NCI-H345 treated with DMSO at 0.1 percent for 48 hours (cell line): Measurements from ENCODE around the gene OPCML.
A peak's percentile ranks its signal among the peaks of the same experiment; 100 is the strongest.

Source experiments
- DNase-seq: peaks from one replicate; lab custom pipeline; 2025; ENCODE audit not compliant: unreplicated experiment; lab: John Stamatoyannopoulos, UW

OPCML gene

GRCh38 chr11:132999031-132999430 lies 533.3 kb downstream of the OPCML start:
- DNase-seq = no peak

DNA sequence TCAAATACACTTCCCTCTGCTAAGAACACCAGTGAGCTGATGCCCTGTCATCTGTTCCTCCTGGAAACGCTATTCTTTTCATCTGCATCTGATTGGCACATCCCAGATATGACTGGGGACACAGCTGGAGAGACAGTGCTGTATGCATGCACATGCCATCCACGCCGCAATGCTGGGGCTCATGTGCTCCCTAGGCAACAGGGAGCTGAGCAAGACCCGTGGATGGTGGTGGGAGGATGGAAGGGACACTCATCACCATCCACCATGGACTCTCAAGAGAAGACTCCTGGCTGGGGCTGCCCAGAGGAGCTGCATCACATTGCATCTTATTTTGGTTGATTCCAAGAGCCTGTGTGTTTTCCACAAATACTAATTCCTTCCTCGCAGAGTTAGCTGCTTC lies 534.9 kb downstream of the OPCML start:
- DNase-seq = no peak

DNA sequence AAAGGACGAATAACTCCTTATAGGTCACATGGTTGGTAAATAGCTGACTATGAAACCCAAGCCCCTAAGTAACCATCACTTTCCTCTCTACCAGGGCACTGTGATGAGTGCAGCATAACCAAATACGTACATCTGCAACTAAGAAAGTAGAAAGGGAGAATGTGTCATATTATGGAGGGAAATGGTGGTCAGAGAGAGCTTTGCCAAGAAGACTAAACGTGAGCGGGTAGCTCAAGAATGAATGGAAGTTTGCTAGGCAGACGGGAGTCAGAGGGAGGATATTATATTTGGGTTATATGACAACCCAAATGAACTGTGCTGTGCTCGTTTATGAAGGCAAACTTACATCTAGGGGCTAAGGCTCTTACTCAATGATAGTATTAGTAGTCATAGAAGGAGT lies 537.3 kb downstream of the OPCML start:
- DNase-seq = no peak

GRCh38 chr11:132993991-132994502 lies 538.3 kb downstream of the OPCML start:
- DNase-seq = peak; percentile 42

DNA sequence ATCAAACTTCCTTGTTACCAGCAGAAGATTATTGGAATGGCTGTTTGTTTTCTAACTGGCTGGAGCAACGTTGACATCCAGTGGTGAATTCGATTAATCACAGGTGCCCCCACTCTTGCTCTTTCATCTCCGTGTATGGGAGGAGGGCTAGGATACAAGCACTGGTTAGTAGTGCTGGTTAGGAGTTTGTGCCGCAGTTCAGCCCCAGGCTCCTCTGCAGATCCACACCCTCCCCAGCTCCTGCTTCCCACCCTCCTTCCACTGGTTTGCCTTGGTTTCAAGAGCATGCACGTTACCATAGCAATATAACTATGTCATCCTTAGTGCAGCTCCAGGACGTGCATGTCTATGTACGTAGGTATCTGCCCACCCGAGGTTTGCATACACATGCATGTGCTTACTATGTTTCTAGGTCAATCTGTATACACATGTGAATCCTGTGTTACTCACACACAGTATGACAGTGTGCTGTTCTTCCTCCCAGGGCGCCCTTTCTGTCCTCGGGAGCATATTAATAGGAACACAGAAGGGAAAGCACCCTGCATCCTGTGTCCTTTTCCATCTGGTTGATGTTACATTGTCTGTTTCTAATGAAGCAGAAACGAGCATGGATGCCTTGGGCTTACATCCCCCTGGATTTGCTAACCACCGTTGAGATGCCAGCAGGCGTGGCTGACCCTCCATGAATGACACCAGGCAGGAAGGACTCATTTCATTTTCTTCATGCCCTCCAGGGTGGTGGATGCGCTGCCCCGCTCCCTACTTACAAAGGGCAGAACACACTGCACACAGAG lies 539.3 kb downstream of the OPCML start:
- peak; percentile 18 for DNase-seq

DNA sequence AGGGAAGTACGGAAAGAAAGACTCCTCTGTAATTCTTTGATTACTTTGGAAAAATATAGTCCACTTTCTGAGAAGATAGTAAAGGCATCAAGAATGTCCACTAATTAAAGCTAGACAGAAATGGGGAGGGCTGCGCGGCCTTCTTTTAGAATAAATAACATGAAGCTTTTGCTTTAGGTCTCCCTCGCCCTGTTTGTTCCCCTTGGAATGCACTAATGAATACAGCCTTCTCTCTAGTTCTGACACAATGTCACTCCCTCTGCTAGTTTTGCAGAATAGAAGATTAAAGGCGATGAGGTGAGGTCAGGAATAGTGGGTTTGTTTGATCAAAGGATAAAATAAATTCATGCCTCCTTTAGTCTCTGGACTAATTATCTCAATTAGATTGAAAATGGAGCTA lies 543.9 kb downstream of the OPCML start:
- DNase-seq = no peak

- DNase-seq = no peak
Observed at GRCh38 chr11:132987936-132988335, 544.4 kb downstream of the OPCML start.

DNA sequence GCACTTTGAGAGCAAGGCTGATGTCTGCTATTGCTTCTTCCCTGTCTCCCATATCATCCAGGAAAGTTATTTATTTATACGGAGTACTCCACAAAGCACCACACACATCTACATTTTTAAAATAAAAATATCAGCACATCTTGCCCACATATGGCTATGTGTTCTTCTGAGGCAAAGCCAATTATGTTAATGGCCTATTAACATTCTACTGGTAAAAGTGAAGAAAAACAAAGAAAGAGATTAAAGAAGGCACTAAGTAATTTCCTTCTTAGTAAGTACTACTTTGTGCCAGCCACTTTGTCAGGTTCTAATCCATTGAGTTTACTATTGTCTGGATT lies 548.7 kb downstream of the OPCML start:
- DNase-seq = no peak

DNA sequence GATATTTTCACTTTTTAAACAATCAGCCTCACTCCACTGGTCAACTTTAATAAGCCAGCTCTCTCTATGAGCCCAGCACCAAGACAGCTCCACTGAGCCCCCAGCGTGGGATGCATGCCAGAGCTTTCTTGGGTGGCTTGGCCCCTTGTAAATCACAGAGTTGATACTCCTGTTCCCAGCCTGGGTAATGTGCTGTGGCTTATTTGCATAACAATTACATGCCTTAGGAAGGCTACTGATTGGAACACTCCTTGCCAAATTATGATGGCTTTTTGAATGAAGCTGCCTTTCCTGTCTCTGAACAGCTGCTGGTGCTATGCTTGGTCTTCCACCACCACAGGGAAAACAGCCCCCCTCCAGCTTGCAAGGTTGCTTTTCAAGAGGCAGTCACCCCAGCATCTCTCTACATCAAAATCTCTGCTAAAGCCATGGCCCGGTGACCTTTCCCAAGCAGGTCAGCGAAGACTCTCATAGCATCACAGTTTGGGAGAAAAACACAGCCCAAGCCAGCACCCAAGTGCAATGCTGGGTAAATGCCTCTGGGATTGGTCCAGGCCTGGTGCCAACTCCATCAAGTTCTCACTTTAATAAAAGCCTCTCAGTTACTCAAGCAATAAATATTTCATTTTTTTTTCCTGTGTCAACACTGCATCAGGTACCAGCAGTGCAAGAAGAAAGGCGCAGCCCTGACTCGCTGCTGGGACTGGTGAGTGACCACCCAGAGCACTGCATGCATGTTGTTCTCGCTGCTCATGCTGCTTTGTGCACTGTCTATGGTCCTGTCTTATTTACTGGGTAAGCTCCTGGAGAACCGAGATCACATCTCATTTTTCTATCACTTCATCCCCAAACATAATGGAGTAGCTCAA lies 549.3 kb downstream of the OPCML start:
- no peak for DNase-seq

DNA sequence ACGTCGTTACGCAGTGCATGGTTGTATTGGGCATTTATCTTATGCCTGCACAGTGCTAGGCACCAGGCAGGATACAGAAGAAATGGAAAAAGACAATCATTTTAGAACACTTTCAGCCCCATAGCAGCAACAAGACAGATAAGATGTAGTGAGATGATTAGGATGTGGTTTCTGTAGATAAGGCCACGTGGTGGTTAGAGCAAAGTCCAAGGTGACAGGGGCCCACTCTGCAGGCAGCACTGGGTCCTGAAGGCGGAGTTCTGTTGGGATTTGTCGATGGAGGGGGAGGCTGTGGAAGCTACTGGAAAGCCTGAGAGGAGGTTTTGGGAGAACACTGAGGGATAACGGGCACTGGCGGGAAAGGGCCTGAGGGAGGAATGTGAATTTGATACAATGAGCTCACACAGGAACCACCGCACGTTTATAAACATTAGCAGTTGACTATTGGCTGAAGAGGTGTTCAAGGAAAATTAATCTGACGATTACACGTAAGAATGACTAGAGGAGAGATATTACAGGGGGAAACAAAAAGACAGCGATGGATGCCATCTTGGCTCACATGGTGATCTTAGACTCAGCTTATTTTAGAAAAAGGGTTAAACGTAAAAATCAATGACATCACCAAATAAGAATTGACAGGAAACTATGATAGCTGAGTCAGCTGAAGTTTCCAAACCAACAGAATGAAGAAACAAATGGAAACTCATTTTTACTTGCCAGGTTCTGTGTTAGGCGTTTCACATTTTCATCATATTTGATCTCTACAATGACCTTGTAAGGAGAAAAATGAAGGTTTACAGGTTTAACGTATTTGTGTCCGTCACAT lies 551.0 kb downstream of the OPCML start:
- no peak for DNase-seq

GRCh38 chr11:132980670-132981069 lies 551.6 kb downstream of the OPCML start:
- DNase-seq = peak; percentile 66

DNA sequence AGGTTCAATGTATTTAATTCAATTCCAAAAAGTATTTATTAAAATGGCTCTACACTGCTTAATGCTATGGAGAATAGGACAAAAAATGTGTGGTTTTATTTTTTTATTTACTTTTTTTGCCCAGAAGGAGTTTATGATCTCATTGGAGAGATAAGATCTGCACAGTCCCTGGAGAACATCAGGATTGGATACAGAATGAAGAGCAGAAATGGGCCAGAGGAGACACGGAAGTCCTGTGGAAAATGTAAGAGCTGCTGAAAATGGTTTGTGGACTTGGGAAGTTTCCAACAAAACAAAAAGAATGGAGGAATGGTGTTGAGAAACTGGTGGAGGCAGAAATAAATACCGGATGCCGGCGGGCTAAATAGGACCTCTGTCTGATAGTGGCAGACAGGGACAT lies 554.6 kb downstream of the OPCML start:
- DNase-seq = no peak

GRCh38 chr11:132977241-132977640 lies 555.1 kb downstream of the OPCML start:
- DNase-seq = no peak

DNA sequence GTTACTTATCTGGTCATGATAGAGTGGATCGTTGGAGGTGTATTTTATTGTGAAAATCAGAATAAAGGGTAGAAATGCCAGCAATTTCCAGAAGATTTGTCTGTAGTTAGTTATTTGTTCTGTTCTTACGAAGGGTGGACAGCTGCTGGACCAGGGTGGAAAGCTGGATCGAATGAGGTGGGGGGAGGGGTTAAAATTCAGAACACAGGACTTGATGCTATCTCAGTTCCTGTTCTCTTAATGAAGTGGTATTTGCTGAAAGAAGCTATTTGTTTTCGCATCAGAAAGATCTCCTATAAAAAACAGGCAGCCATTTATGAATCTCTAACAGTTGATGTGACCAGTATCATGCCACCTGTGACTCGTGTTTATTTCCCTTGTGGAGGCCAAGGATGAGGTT lies 556.2 kb downstream of the OPCML start:
- DNase-seq = no peak

DNA sequence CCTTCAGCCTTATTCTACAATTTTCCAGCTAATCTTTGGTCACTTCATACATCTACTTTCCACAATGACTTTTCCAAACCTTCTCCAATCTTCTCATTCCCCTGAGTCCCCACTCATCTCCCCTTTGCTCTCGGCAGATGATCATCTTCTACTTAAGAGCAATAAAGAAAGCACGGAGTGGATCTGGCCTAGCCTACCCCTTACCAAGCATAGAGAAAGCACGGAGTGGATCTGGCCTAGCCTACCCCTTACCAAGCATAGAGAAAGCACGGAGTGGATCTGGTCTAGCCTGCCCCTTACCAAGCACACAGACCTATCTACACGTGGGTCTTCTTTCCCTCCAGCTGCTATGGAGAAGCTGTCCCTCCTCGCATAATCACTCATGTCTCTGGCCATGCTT lies 558.6 kb downstream of the OPCML start:
- no peak for DNase-seq

DNA sequence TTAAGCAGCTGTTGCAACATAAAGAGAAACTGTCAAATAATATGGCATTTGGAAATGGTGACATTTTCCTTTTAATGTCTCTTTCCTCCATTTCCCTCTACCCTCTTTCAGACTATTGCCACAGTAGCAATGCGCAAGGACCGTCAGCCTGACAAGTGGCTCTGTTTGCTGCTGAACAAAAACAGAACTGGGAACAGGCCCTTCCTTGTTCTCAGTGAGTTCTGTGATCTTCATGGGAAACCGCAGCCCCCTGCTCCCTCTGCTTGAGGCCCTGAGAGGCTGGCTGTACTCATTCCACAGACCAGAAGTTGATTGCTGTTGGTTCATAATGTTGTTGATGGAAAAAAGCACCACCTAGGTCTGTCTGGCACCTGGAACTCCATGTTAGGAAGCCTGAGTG lies 559.7 kb downstream of the OPCML start:
- DNase-seq = no peak

DNA sequence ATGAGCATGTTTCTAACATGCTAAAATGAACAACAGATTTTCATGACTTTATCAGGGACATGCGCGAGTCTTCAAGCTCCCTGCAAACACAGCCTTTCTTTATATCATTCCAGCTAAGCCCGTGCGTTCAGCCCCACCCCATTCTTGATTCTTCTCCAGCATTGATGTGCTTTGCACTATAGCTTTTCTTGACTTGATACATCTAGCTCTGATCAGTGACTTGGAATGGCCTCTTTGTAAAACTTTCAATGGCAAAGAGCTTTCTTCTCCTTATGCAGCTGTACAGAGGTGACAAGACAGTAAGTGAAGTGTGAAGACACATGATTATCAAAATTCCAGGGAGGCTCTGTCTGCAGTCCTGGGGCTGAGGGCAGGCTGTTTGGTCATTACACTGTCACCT lies 561.0 kb downstream of the OPCML start:
- DNase-seq = no peak

DNA sequence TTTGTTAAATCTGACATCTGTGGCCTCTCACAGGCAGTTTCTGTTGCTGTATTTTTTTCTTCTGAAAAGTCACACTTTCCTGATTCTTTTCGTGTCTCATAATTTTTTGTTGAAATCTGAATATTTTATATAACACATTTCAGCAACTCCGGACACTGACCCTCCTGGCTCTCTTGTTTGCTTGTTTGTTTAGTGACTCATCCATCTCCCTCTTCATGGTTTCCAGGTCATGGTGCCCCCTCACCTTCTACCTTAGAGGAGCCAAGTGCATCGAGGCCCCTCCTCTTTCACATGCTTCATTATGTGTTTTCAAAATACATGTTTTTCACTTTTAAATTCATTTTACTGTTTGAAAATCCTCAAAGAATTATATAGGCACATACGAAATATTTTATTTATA lies 562.4 kb downstream of the OPCML start:
- no peak for DNase-seq

GRCh38 chr11:132962041-132962440 lies 570.3 kb downstream of the OPCML start:
- no peak for DNase-seq

DNA sequence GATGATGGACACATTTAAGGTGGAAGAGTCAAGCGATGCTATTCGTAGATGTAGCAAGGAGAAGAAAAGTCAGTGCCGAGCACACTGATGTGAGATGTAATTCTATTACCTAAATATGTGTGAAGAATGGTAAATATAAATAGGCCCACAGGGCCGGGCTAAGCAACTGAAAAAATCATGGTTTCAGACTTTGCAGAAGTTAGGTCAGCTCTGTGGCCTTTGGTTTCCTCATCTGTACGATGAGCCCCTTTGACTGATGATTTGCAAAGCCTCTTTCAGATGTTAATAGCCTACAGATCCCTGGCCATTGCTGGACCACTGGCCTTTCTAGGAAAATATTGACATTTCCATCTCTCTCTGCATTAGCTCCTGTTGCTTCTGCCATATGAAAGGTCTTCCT lies 570.8 kb downstream of the OPCML start:
- DNase-seq = no peak
